A549 (cell line): ENCODE measurements around the gene SUMF1. TPM values are rescaled to one million over a fixed set of nuclear protein-coding genes. Genes with fewer than 3 reads are reported as not detected.

Experiments
- ATOH8 ChIP-seq: fragments of 250-450 bp; sonication (Bioruptor Pico); IDR thresholded peaks from 2 replicates; pipeline ENCODE4 v1.5.0; 2020; ENCODE audit warnings: low read depth, mild to moderate bottlenecking, moderate library complexity
- BCL3 ChIP-seq: fragments of >200 bp; sonication (Bioruptor Twin); formaldehyde crosslinking; IDR thresholded peaks from 3 replicates; pipeline ENCODE4 v1.6.1; 2016
- BHLHE40 ChIP-seq: IDR thresholded peaks from 2 replicates; pipeline ENCODE4 v1.6.1; 2012; ENCODE audit warnings: low read depth, low read length, inconsistent platforms
- CBX2 ChIP-seq: fragments of 200-600 bp; sonication (generic); IDR thresholded peaks from 2 replicates; pipeline ENCODE4 v1.6.1; 2016; ENCODE audit warnings: low read depth, mild to moderate bottlenecking, borderline replicate concordance
- CEBPB ChIP-seq, 2 experiments: fragments of >200 bp in 1 of 2; sonication (Bioruptor Twin) in 1 of 2; formaldehyde crosslinking in 1 of 2; IDR thresholded peaks; 2 replicates each; pipeline ENCODE4 v1.6.1; 2012 to 2016
- CHD2 ChIP-seq: fragments of 150-350 bp; IDR thresholded peaks from 2 replicates; pipeline ENCODE4 v1.6.1; 2014; ENCODE audit warnings: low read length; ENCODE audit not compliant: partially characterized antibody
- EHMT2 ChIP-seq: fragments of 200-600 bp; sonication (generic); IDR thresholded peaks from 2 replicates; pipeline ENCODE4 v1.6.1; 2016; ENCODE audit warnings: antibody characterized with exemption, low read depth, mild to moderate bottlenecking, moderate library complexity
- ELK1 ChIP-seq: fragments of 150-350 bp; IDR thresholded peaks from 2 replicates; pipeline ENCODE4 v1.6.1; 2014; ENCODE audit warnings: low read depth, mild to moderate bottlenecking, low read length
- EP300 ChIP-seq, 2 experiments: fragments of >200 bp; sonication (Bioruptor Twin); formaldehyde crosslinking; IDR thresholded peaks; 2 replicates in 1 of 2; 3 replicates in 1 of 2; pipeline ENCODE4 v1.6.1; 2016 to 2017
- ESRRA ChIP-seq: fragments of 150-350 bp; IDR thresholded peaks from 2 replicates; pipeline ENCODE4 v1.6.1; 2014; ENCODE audit warnings: mild to moderate bottlenecking, low read length, borderline replicate concordance
- FOSL2 ChIP-seq, 2 experiments: fragments of 450-650 bp in 1 of 2; fragments of >200 bp in 1 of 2; sonication (Bioruptor Twin) in 1 of 2; formaldehyde crosslinking; IDR thresholded peaks; 2 replicates each; pipeline versions ENCODE4 v1.5.0 to v1.6.1; 2016 to 2020; ENCODE audit warnings: mild to moderate bottlenecking in 1 of 2, moderate library complexity in 1 of 2
- FOXS1 ChIP-seq: fragments of 250-450 bp; sonication (Bioruptor Pico); IDR thresholded peaks from 2 replicates; pipeline ENCODE4 v1.5.0; 2020; ENCODE audit warnings: mild to moderate bottlenecking, moderate library complexity
- HOXA7 ChIP-seq: fragments of 250-450 bp; sonication (Bioruptor Pico); IDR thresholded peaks from 2 replicates; pipeline ENCODE4 v1.5.0; 2020; ENCODE audit warnings: mild to moderate bottlenecking, moderate library complexity
- HOXB5 ChIP-seq: fragments of 250-450 bp; sonication (Bioruptor Pico); IDR thresholded peaks from 2 replicates; pipeline ENCODE4 v1.5.0; 2020; ENCODE audit warnings: mild to moderate bottlenecking, moderate library complexity
- JUN ChIP-seq, 2 experiments: fragments of >200 bp; sonication (Bioruptor Twin); formaldehyde crosslinking; IDR thresholded peaks; 2 replicates in 1 of 2; 3 replicates in 1 of 2; pipeline ENCODE4 v1.6.1; 2016 to 2017
- JUNB ChIP-seq: fragments of >200 bp; sonication (Bioruptor Twin); formaldehyde crosslinking; IDR thresholded peaks from 2 replicates; pipeline ENCODE4 v1.6.1; 2016
- KDM1A ChIP-seq: fragments of 200-600 bp; sonication (generic); IDR thresholded peaks from 2 replicates; pipeline ENCODE4 v1.6.1; 2016; ENCODE audit warnings: low read depth, mild to moderate bottlenecking
- KDM5A ChIP-seq: fragments of 200-600 bp; sonication (generic); IDR thresholded peaks from 2 replicates; pipeline ENCODE4 v1.6.1; 2016; ENCODE audit warnings: antibody characterized with exemption, mild to moderate bottlenecking
- MAZ ChIP-seq: fragments of 150-350 bp; IDR thresholded peaks from 2 replicates; pipeline ENCODE4 v1.6.1; 2014; ENCODE audit warnings: antibody characterized with exemption, low read depth, low read length, borderline replicate concordance
- NFE2L2 ChIP-seq: fragments of 150-350 bp; conservative IDR thresholded peaks from 2 replicates; pipeline ENCODE4 v1.6.1; 2014; ENCODE audit warnings: low read length
- NPAS2 ChIP-seq: fragments of 250-450 bp; sonication (Bioruptor Pico); IDR thresholded peaks from 2 replicates; pipeline ENCODE4 v1.8.0; 2022; ENCODE audit warnings: mild to moderate bottlenecking, moderate library complexity, borderline replicate concordance
- NR3C1 ChIP-seq: fragments of >200 bp; sonication (Bioruptor Twin); formaldehyde crosslinking; IDR thresholded peaks from 3 replicates; pipeline ENCODE4 v1.6.1; 2017
- POLR2A ChIP-seq: IDR thresholded peaks from 2 replicates; pipeline ENCODE4 v1.6.1; 2012; ENCODE audit warnings: mild to moderate bottlenecking, low read length
- RARB ChIP-seq: fragments of 250-450 bp; sonication (Bioruptor Pico); IDR thresholded peaks from 2 replicates; pipeline ENCODE4 v1.8.0; 2021; ENCODE audit warnings: mild to moderate bottlenecking, moderate library complexity
- RCOR1 ChIP-seq: fragments of 150-350 bp; IDR thresholded peaks from 2 replicates; pipeline ENCODE4 v1.6.1; 2014; ENCODE audit warnings: antibody characterized with exemption, low read length, low read depth
- RFX5 ChIP-seq: fragments of 450-650 bp; IDR thresholded peaks from 2 replicates; pipeline ENCODE4 v1.7.1; 2014; ENCODE audit warnings: antibody characterized with exemption, mild to moderate bottlenecking, moderate library complexity
- SMC3 ChIP-seq: fragments of >200 bp; sonication (Bioruptor Twin); formaldehyde crosslinking; IDR thresholded peaks from 3 replicates; pipeline ENCODE4 v1.6.1; 2018; ENCODE audit warnings: inconsistent platforms
- SREBF2 ChIP-seq: fragments of 450-650 bp; IDR thresholded peaks from 2 replicates; pipeline ENCODE4 v1.6.1; 2014; ENCODE audit warnings: mild to moderate bottlenecking, moderate library complexity
- TFCP2L1 ChIP-seq: fragments of 250-450 bp; sonication (Bioruptor Pico); IDR thresholded peaks from 2 replicates; pipeline ENCODE4 v1.5.0; 2021; ENCODE audit warnings: mild to moderate bottlenecking
- TP53 ChIP-seq: fragments of 250-450 bp; sonication (Bioruptor Pico); IDR thresholded peaks from 2 replicates; pipeline ENCODE4 v1.5.0; 2021; ENCODE audit warnings: mild to moderate bottlenecking, moderate library complexity
- USF2 ChIP-seq: fragments of 450-650 bp; IDR thresholded peaks from 2 replicates; pipeline ENCODE4 v1.6.1; 2014; ENCODE audit warnings: antibody characterized with exemption
- ZFP36 ChIP-seq: fragments of 450-650 bp; IDR thresholded peaks from 2 replicates; pipeline ENCODE4 v1.6.1; 2014; ENCODE audit warnings: borderline replicate concordance; ENCODE audit not compliant: partially characterized antibody
- ZNF302 ChIP-seq: fragments of 250-450 bp; sonication (Bioruptor Pico); IDR thresholded peaks from 2 replicates; pipeline ENCODE4 v1.9.0; 2021; ENCODE audit warnings: inconsistent platforms, mild to moderate bottlenecking, moderate library complexity
- polyA plus RNA-seq, 4 experiments: library from polyadenylated mRNA; depleted of rRNA in 3 of 4; stranded (reverse); fragments of >200 nt; fragmentation: RNase III in 1 of 4; extraction: RNeasy Plus Mini Kit Qiagen cat#74134 plus additional on column Dnase treatment in 1 of 4; gene quantifications; 2 replicates in 3 of 4; 3 replicates in 1 of 4; pipeline ENCODE4 v1.2.3, GENCODE V29; 2011 to 2017
- TF ChIP-seq, protein P1 (sequence below): fragments of 250-450 bp; sonication (Bioruptor Pico); IDR thresholded peaks from 2 replicates; pipeline ENCODE4 v1.5.0; 2021; ENCODE audit warnings: mild to moderate bottlenecking, moderate library complexity, borderline replicate concordance
- TF ChIP-seq, protein P2 (sequence below): IDR thresholded peaks from 2 replicates; pipeline ENCODE4 v1.6.1; 2012
- TF ChIP-seq, protein P3 (sequence below): IDR thresholded peaks from 2 replicates; pipeline ENCODE4 v1.6.1; 2012; ENCODE audit warnings: low read depth, borderline replicate concordance

Gene SUMF1
- polyA plus RNA-seq, 2 of the 4 experiments (the other 2 are of a cell fraction), result 20.9 to 25.4 TPM

GRCh38 chr3:4493014-4493940 is 26.2 kb upstream of the SUMF1 start, which contains the start of gene ITPR1 (continued):
- TF ChIP-seq HOXA7 (CRISPR knock-in tag) (no peak), ATOH8 (no peak; the same call in 1 of the 2 replicates), ELK1 (no peak), NFE2L2 (no peak), CBX2 (no peak), RFX5 (no peak), FOSL2 (IDR thresholded peaks at IDR 0.05) (no peak), FOSL2 (CRISPR knock-in tag; IDR thresholded peaks at IDR 0.05) (no peak), ZNF302 (no peak), USF2 (no peak), BCL3 (peak; percentile 92), SREBF2 (no peak), KDM1A (no peak), KDM5A (no peak), FOXS1 (CRISPR knock-in tag) (no peak), TFCP2L1 (CRISPR knock-in tag) (no peak), CHD2 (no peak), EHMT2 (no peak), POLR2A (peak; percentile 98), JUN (IDR thresholded peaks at IDR 0.05) (peak; percentile 58 to 84; a peak in 4 of 5 replicates), BHLHE40 (0 out of 2 replicates have a peak, but pooled peaks have one; percentile 17), RARB (CRISPR knock-in tag) (no peak), HOXB5 (CRISPR knock-in tag) (no peak), ESRRA (no peak), SMC3 (no peak), EP300 (IDR thresholded peaks at IDR 0.05) (no peak), MAZ (peak; percentile 82; the same call in 1 of the 2 replicates), CEBPB (IDR thresholded peaks at IDR 0.05) (no peak), RCOR1 (no peak), ZFP36 (no peak), TP53 (CRISPR knock-in tag) (no peak), JUNB (no peak), NPAS2 (CRISPR knock-in tag) (no peak), NR3C1 (no peak)
- TF ChIP-seq, protein P1, sequence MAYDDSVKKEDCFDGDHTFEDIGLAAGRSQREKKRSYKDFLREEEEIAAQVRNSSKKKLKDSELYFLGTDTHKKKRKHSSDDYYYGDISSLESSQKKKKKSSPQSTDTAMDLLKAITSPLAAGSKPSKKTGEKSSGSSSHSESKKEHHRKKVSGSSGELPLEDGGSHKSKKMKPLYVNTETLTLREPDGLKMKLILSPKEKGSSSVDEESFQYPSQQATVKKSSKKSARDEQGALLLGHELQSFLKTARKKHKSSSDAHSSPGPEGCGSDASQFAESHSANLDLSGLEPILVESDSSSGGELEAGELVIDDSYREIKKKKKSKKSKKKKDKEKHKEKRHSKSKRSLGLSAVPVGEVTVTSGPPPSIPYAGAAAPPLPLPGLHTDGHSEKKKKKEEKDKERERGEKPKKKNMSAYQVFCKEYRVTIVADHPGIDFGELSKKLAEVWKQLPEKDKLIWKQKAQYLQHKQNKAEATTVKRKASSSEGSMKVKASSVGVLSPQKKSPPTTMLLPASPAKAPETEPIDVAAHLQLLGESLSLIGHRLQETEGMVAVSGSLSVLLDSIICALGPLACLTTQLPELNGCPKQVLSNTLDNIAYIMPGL (CRISPR knock-in tag), result no peak
- TF ChIP-seq, protein P2, sequence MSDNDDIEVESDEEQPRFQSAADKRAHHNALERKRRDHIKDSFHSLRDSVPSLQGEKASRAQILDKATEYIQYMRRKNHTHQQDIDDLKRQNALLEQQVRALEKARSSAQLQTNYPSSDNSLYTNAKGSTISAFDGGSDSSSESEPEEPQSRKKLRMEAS, result peak; percentile 91
- TF ChIP-seq, protein P3, sequence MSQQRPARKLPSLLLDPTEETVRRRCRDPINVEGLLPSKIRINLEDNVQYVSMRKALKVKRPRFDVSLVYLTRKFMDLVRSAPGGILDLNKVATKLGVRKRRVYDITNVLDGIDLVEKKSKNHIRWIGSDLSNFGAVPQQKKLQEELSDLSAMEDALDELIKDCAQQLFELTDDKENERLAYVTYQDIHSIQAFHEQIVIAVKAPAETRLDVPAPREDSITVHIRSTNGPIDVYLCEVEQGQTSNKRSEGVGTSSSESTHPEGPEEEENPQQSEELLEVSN, result peak; percentile 71; the same call in 1 of the 2 replicates
